Keratinocyte (primary cell): ENCODE measurements around the gene ARHGAP40. TPM values are rescaled to one million over a fixed set of nuclear protein-coding genes. Genes with fewer than 3 reads are reported as not detected.
"Not testable (repeated sequence)": the region's sequence is repeated elsewhere in the genome, so short reads cannot be mapped to it uniquely, and the experiment has no call there.

Source experiments
- DNase-seq: peaks from one replicate; pipeline ENCODE4 v3.0.0-alpha.2; 2011; ENCODE audit warnings: low read depth, missing footprints, low spot score
- FAIRE-seq: peaks from 2 replicates; lab custom pipeline; 2011; peaks lifted over from hg19 to GRCh38; lab: Jason Lieb, UNC
- H2AFZ ChIP-seq: 2 replicates; pipeline ENCODE4 v1.6.0; 2012; ENCODE audit warnings: low read length, control low read depth, inconsistent platforms; ENCODE audit not compliant: control insufficient read depth
- H3K27ac ChIP-seq: 2 replicates; pipeline ENCODE4 v1.5.1; 2011; ENCODE audit warnings: low read length; ENCODE audit not compliant: control insufficient read depth, insufficient read depth
- H3K27me3 ChIP-seq: 3 replicates; pipeline ENCODE4 v1.6.0; 2011; ENCODE audit warnings: low read length; ENCODE audit not compliant: control insufficient read depth, insufficient read depth; ENCODE audit errors: extremely low read depth
- H3K36me3 ChIP-seq, 2 experiments: 2 replicates in 1 of 2; 3 replicates in 1 of 2; pipeline ENCODE4 v1.5.1; 2011; ENCODE audit warnings: low read length in 2 of 2, mild to moderate bottlenecking in 1 of 2; ENCODE audit not compliant: control insufficient read depth in 2 of 2, insufficient read depth in 2 of 2; ENCODE audit errors: extremely low read depth in 1 of 2
- H3K4me1 ChIP-seq: 3 replicates; pipeline ENCODE4 v1.5.1; 2011; ENCODE audit warnings: low read length; ENCODE audit not compliant: control insufficient read depth, insufficient read depth; ENCODE audit errors: extremely low read depth
- H3K4me2 ChIP-seq: 3 replicates; pipeline ENCODE4 v1.6.0; 2011; ENCODE audit warnings: low read depth, low read length; ENCODE audit not compliant: control insufficient read depth, insufficient read depth; ENCODE audit errors: extremely low read depth
- H3K4me3 ChIP-seq, 3 experiments: fragments of 200-600 bp in 1 of 3; sonication (generic) in 1 of 3; 2 replicates in 2 of 3; 3 replicates in 1 of 3; pipeline ENCODE4 v1.5.1; 2011 to 2016; ENCODE audit warnings: low read length in 3 of 3, mild to moderate bottlenecking in 3 of 3, control low read depth in 2 of 3, inconsistent platforms in 1 of 3, low read depth in 1 of 3, mixed read lengths in 1 of 3, mixed run types in 1 of 3, moderate library complexity in 1 of 3; ENCODE audit not compliant: control insufficient read depth in 2 of 3, insufficient read depth in 2 of 3; ENCODE audit errors: extremely low read depth in 1 of 3
- H3K79me2 ChIP-seq: 2 replicates; pipeline ENCODE4 v1.6.0; 2012; ENCODE audit warnings: low read length; ENCODE audit not compliant: control insufficient read depth, insufficient read depth
- H3K9ac ChIP-seq: 3 replicates; pipeline ENCODE4 v1.6.0; 2011; ENCODE audit warnings: low read length; ENCODE audit not compliant: control insufficient read depth, insufficient read depth; ENCODE audit errors: extremely low read depth
- H3K9me1 ChIP-seq: 3 replicates; pipeline ENCODE4 v1.6.0; 2011; ENCODE audit warnings: low read length; ENCODE audit not compliant: control insufficient read depth, insufficient read depth; ENCODE audit errors: extremely low read depth
- H3K9me3 ChIP-seq: 2 replicates; pipeline ENCODE4 v1.5.1; 2012; ENCODE audit warnings: low read depth, low read length; ENCODE audit not compliant: control insufficient read depth
- H4K20me1 ChIP-seq: 3 replicates; pipeline ENCODE4 v1.6.0; 2011; ENCODE audit warnings: low read length; ENCODE audit not compliant: control insufficient read depth, insufficient read depth; ENCODE audit errors: extremely low read depth
- CTCF ChIP-seq, 3 experiments: IDR thresholded peaks in 1 of 3; conservative IDR thresholded peaks in 1 of 3; optimal IDR thresholded peaks in 1 of 3; 2 replicates in 2 of 3; 3 replicates in 1 of 3; pipeline versions ENCODE3 to v1.5.1; 2011; ENCODE audit warnings: low read length in 3 of 3, mild to moderate bottlenecking in 3 of 3, moderate library complexity in 2 of 3, control low read depth in 1 of 3, inconsistent platforms in 1 of 3; ENCODE audit not compliant: insufficient read depth in 2 of 3; ENCODE audit errors: extremely low read depth in 1 of 3
- EZH2 ChIP-seq: IDR thresholded peaks from one replicate; pipeline ENCODE4 v1.6.1; 2012; ENCODE audit warnings: inconsistent platforms, mild to moderate bottlenecking, low read length, moderate library complexity
- dilution Hi-C: fragments of 300-500 bp; cut with MboI; formaldehyde crosslinking; loops from one replicate; pipeline ENCODE4 v1.7.0; 2020; ENCODE audit warnings: low sequenced_read_pairs; ENCODE audit not compliant: extremely low pct_ligation_motif_present
- polyA plus RNA-seq, 5 experiments: library from polyadenylated mRNA; depleted of rRNA in 3 of 5; stranded (reverse) in 3 of 5; stranded (forward) in 1 of 5; unstranded in 1 of 5; fragments of >200 nt; gene quantifications; 1 replicate in 1 of 5; 2 replicates in 3 of 5; 3 replicates in 1 of 5; pipeline versions ENCODE4 v1.2.1 to v1.2.3, GENCODE V29; 2011 to 2012; ENCODE audit warnings: missing spikeins in 2 of 5, low read depth in 1 of 5, low replicate concordance in 1 of 5

Gene ARHGAP40
- polyA plus RNA-seq, 1 donor (not counting 4 experiments of a cell fraction or from before 2014, with no cell fraction given): 1.0 TPM

GRCh38 chr20:38595886-38596285 is 5.7 kb upstream of the ARHGAP40 start:
- DNase-seq, dilution Hi-C loops, H3K4me3 ChIP-seq, H4K20me1 ChIP-seq, H3K9me1 ChIP-seq, H3K27ac ChIP-seq, H3K79me2 ChIP-seq, FAIRE-seq, H3K4me2 ChIP-seq, H3K9me3 ChIP-seq, H2AFZ ChIP-seq, H3K36me3 ChIP-seq, H3K27me3 ChIP-seq, H3K9ac ChIP-seq, H3K4me1 ChIP-seq: not testable (repeated sequence)

GRCh38 chr20:38599410-38599882 is 2.2 kb upstream of the ARHGAP40 start:
- H3K4me1 ChIP-seq: peaks cover 9% of the 10 kb centered on the region
- no peak for TF ChIP-seq CTCF (optimal IDR thresholded peaks at IDR 0.05 in 1 of 3, IDR thresholded peaks at IDR 0.05 in 1 of 3, conservative IDR thresholded peaks at IDR 0.05 in 1 of 3; ENCODE audit: extremely low read depth in 1 of 3, insufficient read depth in 2 of 3, low read length in 3 of 3)
- no peak for TF ChIP-seq EZH2
- no peak overlapping the region for H3K4me2 ChIP-seq
- no peaks in the 10 kb centered on the region for H3K36me3 ChIP-seq
- DNase-seq (no peak), FAIRE-seq (no peak)
- no peaks in the 10 kb centered on the region for H3K9me1 ChIP-seq
- no peak overlapping the region for H2AFZ ChIP-seq
- no peaks in the 10 kb centered on the region for H3K9me3 ChIP-seq
- H3K79me2 ChIP-seq: no peaks in the 10 kb centered on the region
- H3K9ac ChIP-seq: no peak overlapping the region
- H3K4me3 ChIP-seq: no peak overlapping the region
- H3K27ac ChIP-seq: no peak overlapping the region
- peaks cover 16% of the 10 kb centered on the region for H3K27me3 ChIP-seq
- no peaks in the 10 kb centered on the region for H4K20me1 ChIP-seq
- dilution Hi-C loops: no loop called here

GRCh38 chr20:38600057-38600456 is 1.6 kb upstream of the ARHGAP40 start:
- DNase-seq (no peak), FAIRE-seq (no peak)
- Histone ChIP-seq H3K27ac (no peak overlapping the region), H3K9ac (no peak overlapping the region), H3K4me3 (no peak overlapping the region), H3K9me3 (no peaks in the 10 kb centered on the region), H3K27me3 (peaks cover 16% of the 10 kb centered on the region), H3K9me1 (no peaks in the 10 kb centered on the region), H2AFZ (no peak overlapping the region), H3K4me1 (peaks cover 9% of the 10 kb centered on the region), H3K79me2 (no peaks in the 10 kb centered on the region), H3K36me3 (no peaks in the 10 kb centered on the region), H4K20me1 (no peaks in the 10 kb centered on the region), H3K4me2 (no peak overlapping the region)
- no peak for TF ChIP-seq CTCF (optimal IDR thresholded peaks at IDR 0.05 in 1 of 3, IDR thresholded peaks at IDR 0.05 in 1 of 3, conservative IDR thresholded peaks at IDR 0.05 in 1 of 3; ENCODE audit: extremely low read depth in 1 of 3, insufficient read depth in 2 of 3, low read length in 3 of 3)
- no peak for TF ChIP-seq EZH2
- dilution Hi-C loops: no loop called here
